Prostate gland (tissue), 2 donors: ENCODE results near the gene AGPAT4. TPM values are rescaled to one million over a fixed set of nuclear protein-coding genes. Genes with fewer than 3 reads are reported as not detected.
A peak's percentile ranks its signal among the peaks of the same experiment; 100 is the strongest.

Source experiments
- DNase-seq: peaks from one replicate; pipeline ENCODE4 v3.0.0-alpha.2; 2019; ENCODE audit warnings: low spot score
- H3K27ac ChIP-seq, 2 donors: fragments of 200-600 bp; sonication (generic); 2 replicates each; pipeline ENCODE4 v1.5.1; 2017 to 2019
- H3K27me3 ChIP-seq: fragments of 200-600 bp; sonication (generic); replicated peaks from 2 replicates; pipeline ENCODE4 v1.5.1; 2019; ENCODE audit not compliant: insufficient read depth
- H3K36me3 ChIP-seq, 2 donors: fragments of 200-600 bp; sonication (generic); 1 replicate in 1 of 2; 2 replicates in 1 of 2; pipeline versions ENCODE4 v1.5.1 to v1.8.1; 2017 to 2019
- H3K4me1 ChIP-seq: fragments of 200-600 bp; sonication (generic); replicated peaks from 2 replicates; pipeline ENCODE4 v1.5.1; 2019
- H3K4me3 ChIP-seq, 2 donors: fragments of 200-600 bp; sonication (generic); 2 replicates each; pipeline ENCODE4 v1.5.1; 2017 to 2019
- H3K9me3 ChIP-seq: fragments of 200-600 bp; sonication (generic); 2 replicates; pipeline ENCODE4 v1.5.1; 2017
- CTCF ChIP-seq, 4 experiments: fragments of 200-600 bp in 2 of 4; fragments of 450-650 bp in 2 of 4; sonication (generic) in 2 of 4; IDR thresholded peaks; 1 replicate in 3 of 4; 2 replicates in 1 of 4; pipeline ENCODE4 v1.5.1; 2016 to 2019; ENCODE audit warnings: antibody characterized with exemption in 4 of 4, mild to moderate bottlenecking in 2 of 4, moderate library complexity in 2 of 4
- POLR2A ChIP-seq: fragments of 450-650 bp; IDR thresholded peaks from one replicate; pipeline ENCODE4 v1.6.1; 2016; ENCODE audit warnings: antibody characterized with exemption, mild to moderate bottlenecking
- POLR2AphosphoS5 ChIP-seq: sonication (generic); formaldehyde crosslinking; IDR thresholded peaks from one replicate; pipeline ENCODE4 v1.6.1; 2017; ENCODE audit warnings: antibody characterized with exemption
- WGBS: methylation state at CpG from one replicate; pipeline ENCODE4 v1.1.5; 2018; 5-methylcytosine and 5-hydroxymethylcytosine counted together
- intact Hi-C: fragments of 100-400 bp; cut with DNase I; formaldehyde crosslinking; loops from one replicate; pipeline ENCODE4 v1.14.2; 2022
- total RNA-seq, 2 donors: library from RNA; depleted of rRNA; stranded (reverse); fragments of >200 nt; gene quantifications; one replicate each; pipeline ENCODE4 v1.1.0, GENCODE V29; 2016

Gene AGPAT4
- total RNA-seq, 2 donors from 2014 or later, result 1.7 to 4.2 TPM

DNA sequence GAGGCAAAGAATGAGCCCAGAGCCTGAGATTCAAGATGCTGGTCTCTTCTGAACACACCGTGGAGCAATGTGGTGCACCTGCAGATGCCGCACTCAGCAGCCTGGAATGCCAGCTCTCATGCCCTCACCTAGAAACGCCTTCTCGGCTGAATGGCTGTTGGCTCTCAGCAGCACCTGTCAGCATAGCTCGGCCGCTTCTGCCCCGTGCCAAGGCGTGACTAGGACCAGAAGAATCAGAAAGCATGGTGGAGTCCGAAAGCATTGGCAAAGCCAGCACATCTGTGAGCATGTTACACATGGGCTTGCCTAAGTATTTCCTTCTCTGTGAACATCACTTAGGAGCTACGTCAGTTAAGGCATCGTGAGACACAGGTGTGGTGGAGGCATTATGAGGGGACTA is 141.5 kb downstream of the AGPAT4 start:
- no peak for DNase-seq
- Histone ChIP-seq H3K9me3 (no peaks in the 10 kb centered on the region), H3K27me3 (no peaks in the 10 kb centered on the region), H3K27ac (no peak overlapping the region), H3K36me3 (no peaks in the 10 kb centered on the region), H3K4me1 (no peaks in the 10 kb centered on the region), H3K4me3 (no peak overlapping the region)
- TF ChIP-seq POLR2AphosphoS5 (no peak), POLR2A (no peak), CTCF (IDR thresholded peaks at IDR 0.05) (no peak)
- 97% methylated on average over 11 of the region's 11 CpGs for WGBS
- intact Hi-C loops, result no loop called here

- Histone ChIP-seq H3K4me3 (no peak overlapping the region), H3K36me3 (no peaks in the 10 kb centered on the region), H3K9me3 (no peaks in the 10 kb centered on the region), H3K27ac (no peak overlapping the region), H3K4me1 (no peaks in the 10 kb centered on the region), H3K27me3 (no peaks in the 10 kb centered on the region)
- WGBS, result 92% methylated on average over 3 of the region's 3 CpGs
- intact Hi-C loops, result no loop called here
- DNase-seq, result no peak
- TF ChIP-seq POLR2A (no peak), CTCF (IDR thresholded peaks at IDR 0.05) (no peak), POLR2AphosphoS5 (no peak)
Measured at GRCh38 chr6:161130967-161131766, 142.7 kb downstream of the AGPAT4 start.

DNA sequence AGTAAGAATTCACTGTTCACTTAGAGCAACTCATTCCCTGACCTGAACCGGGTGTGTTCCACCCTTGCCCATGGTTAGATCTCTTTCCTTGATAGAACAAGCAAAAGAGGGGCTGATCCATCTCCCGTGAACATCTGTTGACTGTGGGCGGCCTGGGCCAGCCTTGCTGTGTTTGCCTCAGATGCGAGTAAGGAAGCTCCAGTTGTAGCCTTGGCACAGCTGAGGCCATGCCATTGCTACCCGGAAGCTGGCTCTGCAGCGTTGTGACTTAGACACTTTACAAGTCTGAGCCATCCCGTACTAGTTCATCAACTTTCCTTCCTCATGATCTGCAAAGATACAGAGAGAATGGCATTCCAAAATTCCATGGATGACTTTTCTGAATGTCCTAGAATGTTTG is 143.3 kb downstream of the AGPAT4 start:
- no peak for TF ChIP-seq CTCF (IDR thresholded peaks at IDR 0.05)
- no peak for TF ChIP-seq POLR2A
- peak; percentile 40 for TF ChIP-seq POLR2AphosphoS5
- WGBS, result 51% methylated on average over 7 of the region's 7 CpGs
- no peak overlapping the region for H3K27ac ChIP-seq
- no peaks in the 10 kb centered on the region for H3K4me1 ChIP-seq
- no peak overlapping the region for H3K4me3 ChIP-seq
- no peaks in the 10 kb centered on the region for H3K9me3 ChIP-seq
- H3K27me3 ChIP-seq, result no peaks in the 10 kb centered on the region
- DNase-seq, result peak; percentile 30
- intact Hi-C loops, result no loop called here
- no peaks in the 10 kb centered on the region for H3K36me3 ChIP-seq

GRCh38 chr6:161128680-161129196 is 145.1 kb downstream of the AGPAT4 start:
- WGBS, result 95% methylated on average over 12 of the region's 12 CpGs

More at GRCh38 chr6:161128680-161129196, 145.1 kb downstream of the AGPAT4 start:
- no peak overlapping the region for H3K27ac ChIP-seq
- no peaks in the 10 kb centered on the region for H3K36me3 ChIP-seq
- no peak overlapping the region for H3K4me3 ChIP-seq
- DNase-seq, result no peak
- H3K9me3 ChIP-seq, result no peaks in the 10 kb centered on the region
- intact Hi-C loops, result no loop called here
- no peaks in the 10 kb centered on the region for H3K4me1 ChIP-seq
- TF ChIP-seq CTCF (IDR thresholded peaks at IDR 0.05), result no peak
- no peak for TF ChIP-seq POLR2AphosphoS5
- no peaks in the 10 kb centered on the region for H3K27me3 ChIP-seq
